Peyer's patch (tissue), 4 donors: ENCODE results near the gene PPP1R26. TPM values are rescaled to one million over a fixed set of nuclear protein-coding genes. Genes with fewer than 3 reads are reported as not detected.

Experiments used
- DNase-seq, 3 donors: peaks; one replicate each; pipeline ENCODE4 v3.0.0-alpha.2; 2017 to 2019
- H3K27ac ChIP-seq, 4 donors: fragments of 200-600 bp; sonication (generic); one replicate each; pipeline ENCODE4 v1.5.1; 2016 to 2019
- H3K27me3 ChIP-seq, 2 donors: fragments of 200-600 bp; sonication (generic); one replicate each; pipeline ENCODE4 v1.5.1; 2019
- H3K36me3 ChIP-seq, 3 donors: fragments of 200-600 bp; sonication (generic); one replicate each; pipeline ENCODE4 v1.5.1; 2016 to 2019
- H3K4me1 ChIP-seq, 4 donors: fragments of 200-600 bp; sonication (generic); one replicate each; pipeline ENCODE4 v1.5.1; 2016 to 2019
- H3K4me3 ChIP-seq, 4 donors: fragments of 200-600 bp; sonication (generic); 1 replicate in 3 of 4; 2 replicates in 1 of 4; pipeline ENCODE4 v1.5.1; 2016 to 2019; ENCODE audit warnings: mild to moderate bottlenecking in 1 of 4
- H3K9me3 ChIP-seq, 4 donors: fragments of 200-600 bp; sonication (generic); one replicate each; pipeline ENCODE4 v1.5.1; 2016 to 2019; ENCODE audit warnings: mild to moderate bottlenecking in 1 of 4
- CTCF ChIP-seq, 6 experiments: fragments of 450-650 bp in 4 of 6; fragments of 200-600 bp in 2 of 6; sonication (generic) in 1 of 6; IDR thresholded peaks; one replicate each; pipeline ENCODE4 v1.5.1; 2017 to 2019; ENCODE audit warnings: antibody characterized with exemption in 6 of 6, mild to moderate bottlenecking in 3 of 6, moderate library complexity in 1 of 6
- POLR2A ChIP-seq, 2 donors: fragments of 450-650 bp; IDR thresholded peaks; one replicate each; pipeline ENCODE4 v1.5.1; 2017; ENCODE audit warnings: antibody characterized with exemption in 2 of 2, mild to moderate bottlenecking in 2 of 2, moderate library complexity in 2 of 2
- total RNA-seq, 4 donors: library from RNA; depleted of rRNA; stranded (reverse); fragments of >200 nt; gene quantifications; one replicate each; pipeline ENCODE4 v1.1.0, GENCODE V29; 2016

The PPP1R26 gene
- total RNA-seq, 4 donors from 2014 or later, result 12.4 to 34.0 (median 18.7) TPM

- peaks cover 0 to 5% (median 1%) of the 10 kb centered on the region in 4 donors for H3K4me1 ChIP-seq
- no peak for TF ChIP-seq POLR2A (IDR thresholded peaks at IDR 0.05)
- no peak for TF ChIP-seq CTCF (IDR thresholded peaks at IDR 0.05)
- H3K36me3 ChIP-seq, result peaks cover 0 to 34% (median 0%) of the 10 kb centered on the region in 3 donors
- H3K9me3 ChIP-seq, result no peaks in the 10 kb centered on the region
- H3K27ac ChIP-seq, result no peak overlapping the region
- DNase-seq, result no peak
- H3K27me3 ChIP-seq, result no peaks in the 10 kb centered on the region
- no peak overlapping the region for H3K4me3 ChIP-seq
Observed at GRCh38 chr9:135485832-135486231, 6.2 kb downstream of the PPP1R26 start.

- H3K27ac ChIP-seq, result no peak overlapping the region
- no peaks in the 10 kb centered on the region for H3K9me3 ChIP-seq
- no peak overlapping the region for H3K4me3 ChIP-seq
- peaks cover 0 to 34% (median 0%) of the 10 kb centered on the region in 3 donors for H3K36me3 ChIP-seq
- peak in 1 of 3 donors; percentile 16 for DNase-seq
- no peaks in the 10 kb centered on the region for H3K4me1 ChIP-seq
- no peaks in the 10 kb centered on the region for H3K27me3 ChIP-seq
- no peak for TF ChIP-seq POLR2A (IDR thresholded peaks at IDR 0.05)
- TF ChIP-seq CTCF (IDR thresholded peaks at IDR 0.05), result no peak
Observed at GRCh38 chr9:135486267-135487065, 6.9 kb downstream of the PPP1R26 start.

GRCh38 chr9:135487281-135488012, 7.9 kb downstream of the PPP1R26 start:
- Histone ChIP-seq H3K9me3 (no peaks in the 10 kb centered on the region), H3K36me3 (peaks cover 0 to 34% (median 0%) of the 10 kb centered on the region in 3 donors), H3K4me1 (no peaks in the 10 kb centered on the region), H3K27me3 (no peaks in the 10 kb centered on the region), H3K4me3 (no peak overlapping the region), H3K27ac (no peak overlapping the region)
- DNase-seq, result peak in 1 of 3 donors; percentile 37
- TF ChIP-seq POLR2A (IDR thresholded peaks at IDR 0.05) (no peak), CTCF (IDR thresholded peaks at IDR 0.05) (no peak)

GRCh38 chr9:135488013-135488330, 8.4 kb downstream of the PPP1R26 start:
- Histone ChIP-seq H3K27me3 (no peaks in the 10 kb centered on the region), H3K36me3 (peaks cover 0 to 34% (median 0%) of the 10 kb centered on the region in 3 donors), H3K27ac (no peak overlapping the region), H3K9me3 (no peaks in the 10 kb centered on the region), H3K4me3 (no peak overlapping the region), H3K4me1 (no peaks in the 10 kb centered on the region)
- no peak for DNase-seq
- no peak for TF ChIP-seq CTCF (IDR thresholded peaks at IDR 0.05)

GRCh38 chr9:135488527-135488926, 8.9 kb downstream of the PPP1R26 start:
- peak in 1 of 3 donors; percentile 32 for DNase-seq
- Histone ChIP-seq H3K4me1 (no peaks in the 10 kb centered on the region), H3K4me3 (no peak overlapping the region), H3K27me3 (no peaks in the 10 kb centered on the region), H3K9me3 (no peaks in the 10 kb centered on the region), H3K27ac (no peak overlapping the region), H3K36me3 (peaks cover 0 to 34% (median 0%) of the 10 kb centered on the region in 3 donors)
- TF ChIP-seq CTCF (IDR thresholded peaks at IDR 0.05) (no peak), POLR2A (IDR thresholded peaks at IDR 0.05) (no peak)
